GM18858 (cell line): ENCODE measurements around the gene IMPA2.
"Not testable (repeated sequence)": the region's sequence is repeated elsewhere in the genome, so short reads cannot be mapped to it uniquely, and the experiment has no call there.

Source experiments
- ATAC-seq: cut with Tn5 transposase; IDR thresholded peaks from one replicate; pipeline ENCODE4 v1.9.1; 2021; ENCODE audit not compliant: unreplicated experiment

Gene IMPA2

GRCh38 chr18:11960743-11961380 is 20.4 kb upstream of the IMPA2 start:
- ATAC-seq = no peak

GRCh38 chr18:11962597-11962996 is 18.7 kb upstream of the IMPA2 start:
- no peak for ATAC-seq

DNA sequence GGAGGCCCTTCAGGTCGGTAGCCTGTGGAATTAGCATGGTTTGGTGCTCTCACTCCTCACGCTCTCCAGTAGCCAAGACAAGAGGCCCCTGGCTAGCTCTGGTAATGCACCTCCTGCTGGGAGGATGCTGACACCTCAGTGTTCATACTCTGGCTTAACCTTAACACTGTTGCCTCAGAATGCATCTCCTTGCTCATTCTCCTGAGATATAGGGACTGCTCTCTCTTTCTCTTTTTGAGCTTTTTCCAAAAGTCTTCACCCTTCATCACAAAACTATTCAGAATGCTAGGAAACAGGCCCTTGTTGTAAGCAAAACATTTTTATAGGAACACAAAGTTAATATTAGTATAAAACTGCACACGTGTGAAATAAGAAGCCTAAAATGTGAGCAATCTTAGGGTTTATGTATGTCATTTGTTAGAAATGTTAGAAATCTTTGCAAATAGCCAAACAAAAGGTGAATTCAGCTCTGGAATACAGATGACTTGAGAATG is 17.3 kb upstream of the IMPA2 start:
- no peak for ATAC-seq

- ATAC-seq = no peak
These were observed 11.1 kb upstream of the IMPA2 start for GRCh38 chr18:11969904-11970835.

GRCh38 chr18:11970836-11971226 is 10.5 kb upstream of the IMPA2 start:
- ATAC-seq = not testable (repeated sequence)

GRCh38 chr18:11972371-11973174 is 8.7 kb upstream of the IMPA2 start:
- no peak for ATAC-seq

DNA sequence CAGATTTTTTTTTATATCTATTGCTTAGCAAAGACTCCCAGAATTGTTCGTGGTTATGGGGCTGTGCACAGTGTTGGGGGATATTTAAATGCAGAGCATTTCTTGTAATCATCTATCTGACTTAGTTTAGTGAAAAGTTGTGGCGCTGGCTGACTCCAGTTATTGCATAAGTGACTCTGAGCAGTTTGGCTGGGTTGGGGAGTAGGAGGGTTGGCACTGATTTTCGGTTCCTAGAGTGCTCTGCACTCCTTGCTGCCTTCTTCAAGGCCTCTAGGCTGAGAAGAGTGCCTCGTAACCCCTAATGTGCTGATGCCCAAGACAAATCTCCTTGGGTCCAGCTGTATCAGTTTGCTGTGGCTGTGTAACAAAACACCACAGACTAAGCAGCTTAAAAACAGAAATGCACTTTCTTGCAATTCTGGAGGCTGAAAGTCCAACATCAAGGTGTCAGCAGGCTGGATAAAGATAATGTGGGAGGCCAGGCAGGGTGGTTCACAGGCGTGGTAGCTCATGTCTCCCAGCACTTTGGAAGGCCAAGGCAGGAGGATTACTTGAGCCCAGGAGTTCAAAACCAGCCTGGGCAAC is 6.5 kb upstream of the IMPA2 start:
- ATAC-seq = no peak

DNA sequence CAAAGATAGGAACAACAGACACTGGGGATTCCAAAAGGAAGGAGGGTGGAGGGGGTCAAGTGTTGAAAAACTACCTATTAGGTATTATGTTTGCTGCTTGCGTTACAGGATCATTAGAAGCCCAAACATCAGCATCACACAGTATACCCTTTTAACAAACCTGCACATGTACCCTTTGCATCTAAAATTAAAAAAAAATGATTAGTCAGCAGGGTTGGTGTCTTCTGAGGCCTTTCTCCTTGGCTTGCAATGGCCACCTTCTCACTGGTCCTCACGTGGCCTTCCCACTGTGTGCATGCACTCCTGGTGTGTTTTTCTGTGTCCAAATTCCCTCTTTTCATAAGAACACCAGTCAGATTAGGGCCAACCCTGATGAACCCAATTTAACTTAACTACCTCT is 5.6 kb upstream of the IMPA2 start:
- no peak for ATAC-seq

DNA sequence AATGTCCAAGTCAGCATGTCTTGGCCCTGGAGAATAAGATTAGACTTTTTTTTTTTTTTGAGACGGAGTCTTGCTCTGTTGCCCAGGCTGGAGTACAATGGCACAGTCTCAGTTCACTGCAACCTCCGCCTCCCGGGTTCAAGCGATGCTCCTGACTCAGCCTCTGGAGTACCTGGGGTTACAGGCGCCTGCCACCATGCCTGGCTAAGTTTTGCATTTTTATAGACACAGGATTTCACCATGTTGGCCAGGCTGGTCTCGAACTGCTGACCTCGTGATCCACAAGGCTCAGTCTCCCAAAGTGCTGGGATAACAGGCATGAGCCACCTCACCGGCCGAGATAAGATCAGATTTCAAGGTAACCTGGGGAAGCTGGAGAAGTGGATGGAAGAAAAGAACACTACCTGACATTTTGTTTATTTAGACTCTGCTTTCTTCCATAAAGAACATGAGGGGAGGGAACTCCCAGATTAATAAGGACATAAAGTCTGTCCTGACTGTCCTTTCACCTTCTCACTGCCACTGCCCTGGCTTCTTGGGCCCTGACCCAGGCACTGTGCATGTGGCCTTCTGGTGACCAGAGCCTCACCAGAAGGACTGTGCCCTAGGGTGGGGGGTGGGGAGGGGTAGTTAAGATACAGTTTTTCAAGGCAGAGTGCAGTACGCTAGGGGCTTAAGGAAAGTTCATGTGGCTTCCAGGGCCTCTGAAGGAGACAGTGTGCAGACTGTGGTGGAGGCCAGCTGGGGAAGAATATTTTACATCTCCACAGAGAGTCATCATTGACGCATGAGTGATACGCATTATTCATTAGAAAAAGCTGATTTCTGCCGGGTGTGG is 4.8 kb upstream of the IMPA2 start:
- ATAC-seq = no peak

DNA sequence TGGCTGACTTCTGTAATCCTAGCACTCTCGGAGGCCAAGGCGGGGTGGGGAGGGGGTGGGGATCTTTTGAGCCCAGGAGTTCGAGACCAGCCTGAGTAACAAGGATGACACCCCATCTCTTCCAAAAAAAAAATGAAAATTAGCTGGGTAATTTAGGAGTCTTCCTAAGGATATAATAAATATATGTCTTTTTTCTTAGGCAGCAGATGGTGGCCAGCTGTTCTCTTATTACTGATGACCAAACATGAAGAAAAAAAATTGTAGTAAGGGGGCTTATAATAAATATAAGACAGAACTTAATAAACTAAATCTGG is 4.2 kb upstream of the IMPA2 start:
- ATAC-seq = no peak

GRCh38 chr18:11978956-11979355 is 2.4 kb upstream of the IMPA2 start:
- ATAC-seq = no peak

GRCh38 chr18:11980163-11980493 is 1.2 kb upstream of the IMPA2 start:
- no peak for ATAC-seq

DNA sequence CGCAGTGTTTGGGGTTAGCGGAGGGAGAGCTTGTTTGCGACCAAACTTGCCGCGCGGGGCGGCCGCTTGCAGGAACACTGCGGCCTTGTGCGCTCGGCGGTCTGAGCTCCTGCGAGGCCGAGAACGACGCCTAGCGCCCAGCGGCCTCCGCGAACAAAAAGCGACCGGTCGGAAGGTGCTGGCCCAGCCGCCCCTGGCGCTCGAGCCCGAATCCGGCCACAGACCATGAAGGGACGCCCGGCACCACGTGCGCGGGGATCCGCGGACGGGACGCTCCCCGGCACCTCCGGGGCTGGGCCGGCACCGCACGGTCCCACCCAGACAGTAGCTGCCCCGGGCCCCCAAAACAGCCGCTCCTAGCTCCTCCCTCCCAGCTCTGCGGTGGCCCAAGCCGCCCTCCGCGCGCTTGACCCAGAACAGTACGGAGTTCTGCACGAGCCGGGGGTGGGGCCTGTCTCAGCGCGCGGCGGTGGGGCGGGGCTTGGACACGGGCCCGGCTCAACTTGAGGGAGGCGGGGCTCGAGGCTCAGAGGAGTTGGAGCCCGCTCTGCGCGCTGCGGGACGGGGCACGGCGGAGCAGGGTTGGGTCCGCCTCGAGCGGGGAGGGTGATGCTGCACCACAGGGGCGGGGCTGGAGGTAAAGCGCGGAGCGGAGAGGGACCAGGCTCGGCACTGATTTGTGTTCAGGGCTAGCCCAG is 664 bp upstream of the IMPA2 start:
- peak; percentile 86 for ATAC-seq

GRCh38 chr18:11981543-11982366 is 448 bp downstream of the IMPA2 start:
- ATAC-seq = peak; percentile 17

DNA sequence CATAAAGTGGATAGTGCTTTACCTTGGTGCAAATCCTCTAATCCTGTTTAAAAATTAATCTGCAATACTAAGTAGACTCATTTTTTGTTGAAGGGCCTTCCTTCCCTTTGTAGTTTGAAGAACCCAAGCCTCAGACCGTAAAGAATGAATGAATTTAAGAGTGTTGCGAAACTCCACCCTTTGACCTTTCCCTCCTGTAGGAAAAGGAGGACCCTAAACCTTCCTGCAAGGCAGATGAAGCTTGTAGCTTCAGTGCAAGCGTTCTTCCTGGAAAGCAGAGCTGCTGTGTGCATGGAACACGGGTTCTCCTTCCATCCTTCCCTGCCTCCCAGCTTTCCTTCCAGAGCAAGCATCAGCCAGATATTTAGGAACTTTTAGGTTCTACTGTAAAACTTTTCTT is 1.7 kb downstream of the IMPA2 start:
- no peak for ATAC-seq

DNA sequence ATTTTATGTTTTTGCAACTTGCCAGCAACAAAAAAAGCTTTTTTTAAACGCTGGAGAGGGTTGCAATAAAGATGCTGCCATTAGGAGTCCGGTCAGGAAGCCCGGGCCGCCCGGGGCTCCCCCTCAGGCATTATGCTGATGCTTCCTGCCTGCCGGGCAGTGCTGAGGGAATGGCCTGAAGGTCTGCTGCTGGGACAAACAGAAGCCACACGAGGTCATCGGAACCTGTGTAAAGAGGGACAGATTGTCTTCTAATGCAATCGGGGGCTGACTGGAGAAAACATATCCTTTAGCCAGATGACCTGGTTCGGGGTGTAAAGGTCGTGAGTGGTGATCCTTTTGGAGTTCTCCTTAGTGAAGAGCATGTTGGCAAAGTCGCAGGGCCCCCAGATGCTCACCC is 2.3 kb downstream of the IMPA2 start:
- no peak for ATAC-seq

GRCh38 chr18:11984091-11984490 is 2.8 kb downstream of the IMPA2 start:
- ATAC-seq = no peak

DNA sequence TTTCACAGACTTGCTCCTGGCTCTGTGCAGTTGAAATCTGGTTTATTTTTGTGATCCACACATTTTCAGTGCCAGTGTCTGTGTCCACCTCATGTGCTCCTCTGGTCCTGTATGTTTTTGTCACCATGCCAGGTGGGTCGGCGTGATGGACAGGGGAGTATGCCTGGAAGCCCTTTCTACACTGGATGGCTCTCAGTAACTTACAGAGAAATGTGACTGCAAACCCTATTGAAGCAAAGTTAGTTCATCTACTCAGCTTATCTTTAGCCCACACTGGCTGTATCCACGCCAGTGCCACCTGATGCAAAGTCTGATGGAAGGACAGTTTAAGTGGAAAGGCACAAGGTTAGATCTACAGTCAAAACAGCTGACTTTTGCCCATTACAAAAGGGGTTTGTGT is 4.3 kb downstream of the IMPA2 start:
- no peak for ATAC-seq

DNA sequence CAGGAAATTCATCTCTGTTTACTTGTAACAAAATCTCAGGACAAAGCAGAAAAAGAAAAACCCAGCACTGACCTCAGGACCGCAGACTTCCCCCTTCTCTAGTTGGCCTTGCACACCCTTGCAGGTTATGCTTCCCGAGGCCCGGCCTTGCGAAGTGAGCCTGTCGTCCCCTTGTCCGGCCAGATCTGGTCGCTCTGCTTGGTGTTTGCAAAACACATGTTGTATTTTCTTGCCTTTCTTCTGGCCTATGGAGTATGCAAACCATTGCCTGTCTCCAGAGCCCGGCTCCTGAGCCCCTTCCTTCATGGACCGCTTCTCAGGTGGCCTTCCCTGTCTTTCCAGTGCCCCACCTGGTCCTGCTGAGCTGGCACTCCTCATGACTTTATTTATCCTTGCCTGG is 4.8 kb downstream of the IMPA2 start:
- ATAC-seq = no peak
